ENCODE data around the gene OPN1SW. TPM values are rescaled to one million over a fixed set of nuclear protein-coding genes. Genes with fewer than 3 reads are reported as not detected.

The OPN1SW gene
- total and polyA plus RNA-seq, 9 of the 15 experiments (the other 6 are each of a cell fraction or from before 2014, with no cell fraction given), result 0.84 to 1.0 TPM; not detected in 7

DNA sequence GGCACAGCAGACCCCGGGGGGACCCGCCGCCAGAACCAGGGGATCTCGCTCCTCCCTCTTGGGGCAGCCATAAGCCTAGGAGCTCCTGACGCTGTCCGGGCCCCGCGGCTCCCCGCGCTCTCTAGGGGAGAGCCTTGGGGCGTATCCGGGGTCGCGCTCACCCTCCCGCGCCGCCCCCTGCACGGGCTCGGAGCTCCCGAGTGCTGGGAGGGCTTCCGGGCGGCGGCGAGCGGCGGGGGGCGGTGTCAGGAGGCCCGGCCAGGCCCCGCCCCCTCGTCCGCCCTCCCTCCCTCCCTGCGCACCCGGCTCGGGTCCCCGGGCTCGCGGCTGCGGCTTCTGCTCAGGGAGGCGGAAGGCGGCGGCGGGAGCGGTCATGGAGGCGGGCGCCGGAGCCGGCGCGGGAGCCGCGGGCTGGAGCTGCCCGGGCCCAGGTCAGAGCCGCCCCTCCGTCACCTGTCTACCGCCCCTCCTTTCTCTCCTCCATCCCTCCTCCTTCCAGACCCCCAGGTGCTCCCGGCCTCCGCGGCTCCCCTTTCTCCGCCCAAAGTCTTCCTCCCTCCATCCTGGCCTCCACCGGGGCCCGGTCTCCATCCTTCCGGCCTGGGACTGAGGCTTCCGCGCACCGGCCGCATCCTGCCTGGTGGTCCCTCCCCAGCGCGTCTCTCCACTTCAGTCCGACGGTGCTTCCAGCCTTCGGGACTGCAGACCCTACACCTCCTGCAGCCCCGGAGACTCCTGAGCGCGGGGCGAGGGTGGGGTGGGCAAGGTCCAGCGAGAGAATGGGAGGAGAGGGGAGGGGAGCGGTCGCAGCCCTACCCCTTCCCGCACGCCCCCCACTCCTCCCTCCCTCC, 15.8 kb upstream of the OPN1SW start, which contains the start of gene CCDC136 (continued):
- TF ChIP-seq, protein P1, sequence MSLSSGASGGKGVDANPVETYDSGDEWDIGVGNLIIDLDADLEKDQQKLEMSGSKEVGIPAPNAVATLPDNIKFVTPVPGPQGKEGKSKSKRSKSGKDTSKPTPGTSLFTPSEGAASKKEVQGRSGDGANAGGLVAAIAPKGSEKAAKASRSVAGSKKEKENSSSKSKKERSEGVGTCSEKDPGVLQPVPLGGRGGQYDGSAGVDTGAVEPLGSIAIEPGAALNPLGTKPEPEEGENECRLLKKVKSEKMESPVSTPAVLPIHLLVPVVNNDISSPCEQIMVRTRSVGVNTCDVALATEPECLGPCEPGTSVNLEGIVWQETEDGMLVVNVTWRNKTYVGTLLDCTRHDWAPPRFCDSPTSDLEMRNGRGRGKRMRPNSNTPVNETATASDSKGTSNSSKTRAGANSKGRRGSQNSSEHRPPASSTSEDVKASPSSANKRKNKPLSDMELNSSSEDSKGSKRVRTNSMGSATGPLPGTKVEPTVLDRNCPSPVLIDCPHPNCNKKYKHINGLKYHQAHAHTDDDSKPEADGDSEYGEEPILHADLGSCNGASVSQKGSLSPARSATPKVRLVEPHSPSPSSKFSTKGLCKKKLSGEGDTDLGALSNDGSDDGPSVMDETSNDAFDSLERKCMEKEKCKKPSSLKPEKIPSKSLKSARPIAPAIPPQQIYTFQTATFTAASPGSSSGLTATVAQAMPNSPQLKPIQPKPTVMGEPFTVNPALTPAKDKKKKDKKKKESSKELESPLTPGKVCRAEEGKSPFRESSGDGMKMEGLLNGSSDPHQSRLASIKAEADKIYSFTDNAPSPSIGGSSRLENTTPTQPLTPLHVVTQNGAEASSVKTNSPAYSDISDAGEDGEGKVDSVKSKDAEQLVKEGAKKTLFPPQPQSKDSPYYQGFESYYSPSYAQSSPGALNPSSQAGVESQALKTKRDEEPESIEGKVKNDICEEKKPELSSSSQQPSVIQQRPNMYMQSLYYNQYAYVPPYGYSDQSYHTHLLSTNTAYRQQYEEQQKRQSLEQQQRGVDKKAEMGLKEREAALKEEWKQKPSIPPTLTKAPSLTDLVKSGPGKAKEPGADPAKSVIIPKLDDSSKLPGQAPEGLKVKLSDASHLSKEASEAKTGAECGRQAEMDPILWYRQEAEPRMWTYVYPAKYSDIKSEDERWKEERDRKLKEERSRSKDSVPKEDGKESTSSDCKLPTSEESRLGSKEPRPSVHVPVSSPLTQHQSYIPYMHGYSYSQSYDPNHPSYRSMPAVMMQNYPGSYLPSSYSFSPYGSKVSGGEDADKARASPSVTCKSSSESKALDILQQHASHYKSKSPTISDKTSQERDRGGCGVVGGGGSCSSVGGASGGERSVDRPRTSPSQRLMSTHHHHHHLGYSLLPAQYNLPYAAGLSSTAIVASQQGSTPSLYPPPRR (CRISPR knock-in tag; IDR thresholded peaks at IDR 0.05; ENCODE audit: borderline replicate concordance), result peak; percentile 25; the same call in 1 of the 2 replicates
- no peak for TF ChIP-seq PRMT5 (CRISPR knock-in tag; IDR thresholded peaks at IDR 0.05)
- no peak for TF ChIP-seq PURB (CRISPR knock-in tag; IDR thresholded peaks at IDR 0.05; ENCODE audit: low read depth)
- TF ChIP-seq ZNF696 (CRISPR knock-in tag; conservative IDR thresholded peaks at IDR 0.05), result no peak
- TF ChIP-seq, protein P2, sequence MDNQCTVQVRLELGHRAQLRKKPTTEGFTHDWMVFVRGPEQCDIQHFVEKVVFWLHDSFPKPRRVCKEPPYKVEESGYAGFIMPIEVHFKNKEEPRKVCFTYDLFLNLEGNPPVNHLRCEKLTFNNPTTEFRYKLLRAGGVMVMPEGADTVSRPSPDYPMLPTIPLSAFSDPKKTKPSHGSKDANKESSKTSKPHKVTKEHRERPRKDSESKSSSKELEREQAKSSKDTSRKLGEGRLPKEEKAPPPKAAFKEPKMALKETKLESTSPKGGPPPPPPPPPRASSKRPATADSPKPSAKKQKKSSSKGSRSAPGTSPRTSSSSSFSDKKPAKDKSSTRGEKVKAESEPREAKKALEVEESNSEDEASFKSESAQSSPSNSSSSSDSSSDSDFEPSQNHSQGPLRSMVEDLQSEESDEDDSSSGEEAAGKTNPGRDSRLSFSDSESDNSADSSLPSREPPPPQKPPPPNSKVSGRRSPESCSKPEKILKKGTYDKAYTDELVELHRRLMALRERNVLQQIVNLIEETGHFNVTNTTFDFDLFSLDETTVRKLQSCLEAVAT (IDR thresholded peaks at IDR 0.05), result no peak
- no peak for TF ChIP-seq RUNX1 (IDR thresholded peaks at IDR 0.05; ENCODE audit: low read depth)
- TF ChIP-seq GABPB2 (CRISPR knock-in tag; conservative IDR thresholded peaks at IDR 0.05), result no peak
- no peak for TF ChIP-seq ZSCAN32 (CRISPR knock-in tag; IDR thresholded peaks at IDR 0.05)
- TF ChIP-seq, protein P3, sequence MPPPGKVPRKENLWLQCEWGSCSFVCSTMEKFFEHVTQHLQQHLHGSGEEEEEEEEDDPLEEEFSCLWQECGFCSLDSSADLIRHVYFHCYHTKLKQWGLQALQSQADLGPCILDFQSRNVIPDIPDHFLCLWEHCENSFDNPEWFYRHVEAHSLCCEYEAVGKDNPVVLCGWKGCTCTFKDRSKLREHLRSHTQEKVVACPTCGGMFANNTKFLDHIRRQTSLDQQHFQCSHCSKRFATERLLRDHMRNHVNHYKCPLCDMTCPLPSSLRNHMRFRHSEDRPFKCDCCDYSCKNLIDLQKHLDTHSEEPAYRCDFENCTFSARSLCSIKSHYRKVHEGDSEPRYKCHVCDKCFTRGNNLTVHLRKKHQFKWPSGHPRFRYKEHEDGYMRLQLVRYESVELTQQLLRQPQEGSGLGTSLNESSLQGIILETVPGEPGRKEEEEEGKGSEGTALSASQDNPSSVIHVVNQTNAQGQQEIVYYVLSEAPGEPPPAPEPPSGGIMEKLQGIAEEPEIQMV (tag; conservative IDR thresholded peaks at IDR 0.05; ENCODE audit: low read depth), result no peak
- TF ChIP-seq CREBBP (IDR thresholded peaks at IDR 0.05; ENCODE audit: low read depth, low read length), result no peak
- no peak for TF ChIP-seq MCM2 (IDR thresholded peaks at IDR 0.05; ENCODE audit: low read depth)
- TF ChIP-seq, protein P4, sequence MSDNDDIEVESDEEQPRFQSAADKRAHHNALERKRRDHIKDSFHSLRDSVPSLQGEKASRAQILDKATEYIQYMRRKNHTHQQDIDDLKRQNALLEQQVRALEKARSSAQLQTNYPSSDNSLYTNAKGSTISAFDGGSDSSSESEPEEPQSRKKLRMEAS (CRISPR knock-in tag; IDR thresholded peaks at IDR 0.05), result no peak
- 0 out of 2 replicates have a peak, but pooled peaks have one; percentile 23 for TF ChIP-seq ZNF41 (CRISPR knock-in tag; conservative IDR thresholded peaks at IDR 0.05)
- TF ChIP-seq ZNF311 (CRISPR knock-in tag; IDR thresholded peaks at IDR 0.05), result no peak
- TF ChIP-seq BACH1 (tag; IDR thresholded peaks at IDR 0.05), result no peak
- no peak for TF ChIP-seq ESRRB (CRISPR knock-in tag; IDR thresholded peaks at IDR 0.05; ENCODE audit: borderline replicate concordance)
- no peak for TF ChIP-seq U2AF2 (optimal IDR thresholded peaks at IDR 0.05; ENCODE audit: low read depth, low read length)
- TF ChIP-seq TAF15 (IDR thresholded peaks at IDR 0.05; ENCODE audit: low read depth, low read length), result no peak
- TF ChIP-seq, protein P5, sequence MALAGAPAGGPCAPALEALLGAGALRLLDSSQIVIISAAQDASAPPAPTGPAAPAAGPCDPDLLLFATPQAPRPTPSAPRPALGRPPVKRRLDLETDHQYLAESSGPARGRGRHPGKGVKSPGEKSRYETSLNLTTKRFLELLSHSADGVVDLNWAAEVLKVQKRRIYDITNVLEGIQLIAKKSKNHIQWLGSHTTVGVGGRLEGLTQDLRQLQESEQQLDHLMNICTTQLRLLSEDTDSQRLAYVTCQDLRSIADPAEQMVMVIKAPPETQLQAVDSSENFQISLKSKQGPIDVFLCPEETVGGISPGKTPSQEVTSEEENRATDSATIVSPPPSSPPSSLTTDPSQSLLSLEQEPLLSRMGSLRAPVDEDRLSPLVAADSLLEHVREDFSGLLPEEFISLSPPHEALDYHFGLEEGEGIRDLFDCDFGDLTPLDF (CRISPR knock-in tag; IDR thresholded peaks at IDR 0.05), result no peak

Measured in K562 (cell line).